WTC11 (cell line): ENCODE measurements around the gene POC1A. TPM values are rescaled to one million over a fixed set of nuclear protein-coding genes. Genes with fewer than 3 reads are reported as not detected.

Source experiments
- ATAC-seq: fragments of 200-7000 bp; cut with Tn5 transposase; 2 replicates; pipeline ENCODE4 v1.10.0; 2021; ENCODE audit warnings: mild to moderate bottlenecking, moderate library complexity
- CTCF ChIA-PET: fragments of 300-600 bp; sonication (Branson Sonifier 250); formaldehyde crosslinking; loops from one replicate; lab custom pipeline; 2021; ENCODE audit warnings: antibody characterized with exemption; lab: Charles Lee
- POLR2A ChIA-PET: fragments of 350-600 bp; sonication (Branson Sonifier 250); formaldehyde crosslinking; loops from one replicate; lab custom pipeline; 2021; ENCODE audit warnings: antibody characterized with exemption; lab: Charles Lee
- DNase-seq: peaks from one replicate; pipeline ENCODE4 v3.0.0; 2021; ENCODE audit warnings: low spot score
- H3K27ac Mint-ChIP-seq: 2 replicates; pipeline ENCODE4 v1.8.0; 2021; ENCODE audit warnings: mixed read lengths
- H3K27me3 Mint-ChIP-seq: 2 replicates; pipeline ENCODE4 v1.8.0; 2021; ENCODE audit warnings: low read depth, mild to moderate bottlenecking, moderate library complexity, mixed read lengths
- H3K36me3 Mint-ChIP-seq: 2 replicates; pipeline ENCODE4 v1.8.0; 2021; ENCODE audit warnings: mixed read lengths
- H3K4me1 Mint-ChIP-seq: 2 replicates; pipeline ENCODE4 v1.8.0; 2022; ENCODE audit warnings: mixed read lengths
- H3K4me3 Mint-ChIP-seq: 2 replicates; pipeline ENCODE4 v1.8.0; 2021; ENCODE audit warnings: mild to moderate bottlenecking, moderate library complexity, mixed read lengths
- H3K9me3 Mint-ChIP-seq: 2 replicates; pipeline ENCODE4 v1.8.0; 2021; ENCODE audit warnings: mixed read lengths
- CBFB ChIP-seq: sonication (generic); formaldehyde crosslinking; IDR thresholded peaks from 2 replicates; pipeline ENCODE4 v1.8.1; 2022; ENCODE audit warnings: mild to moderate bottlenecking, low read depth, missing genetic modification reagents
- ELF4 ChIP-seq: sonication (generic); formaldehyde crosslinking; IDR thresholded peaks from 2 replicates; pipeline ENCODE4 v1.8.1; 2022; ENCODE audit warnings: low read depth, mild to moderate bottlenecking, moderate library complexity, missing genetic modification reagents
- FOXJ3 ChIP-seq: sonication (generic); formaldehyde crosslinking; IDR thresholded peaks from 2 replicates; pipeline ENCODE4 v1.9.0; 2021; ENCODE audit warnings: missing genetic modification reagents, mild to moderate bottlenecking, borderline replicate concordance
- FOXK1 ChIP-seq: sonication (generic); formaldehyde crosslinking; IDR thresholded peaks from 2 replicates; pipeline ENCODE4 v1.8.0; 2022; ENCODE audit warnings: mild to moderate bottlenecking, moderate library complexity, missing genetic modification reagents
- GTF2I ChIP-seq: fragments of 250-450 bp; sonication (Bioruptor Pico); conservative IDR thresholded peaks from 2 replicates; pipeline ENCODE4 v1.4.0; 2021; ENCODE audit warnings: mild to moderate bottlenecking
- HMGA2 ChIP-seq: fragments of 250-450 bp; sonication (Bioruptor Pico); IDR thresholded peaks from 2 replicates; pipeline ENCODE4 v1.4.0; 2021; ENCODE audit warnings: mild to moderate bottlenecking, moderate library complexity
- NFE2L1 ChIP-seq: sonication (generic); formaldehyde crosslinking; IDR thresholded peaks from 2 replicates; pipeline ENCODE4 v1.8.1; 2023; ENCODE audit warnings: missing genetic modification reagents
- SMAD3 ChIP-seq: sonication (generic); formaldehyde crosslinking; IDR thresholded peaks from 2 replicates; pipeline ENCODE4 v1.8.0; 2022; ENCODE audit warnings: missing genetic modification reagents, mild to moderate bottlenecking, borderline replicate concordance
- SP1 ChIP-seq: sonication (generic); formaldehyde crosslinking; conservative IDR thresholded peaks from 2 replicates; pipeline ENCODE4 v1.8.1; 2022; ENCODE audit warnings: missing genetic modification reagents
- TEAD1 ChIP-seq: sonication (generic); formaldehyde crosslinking; IDR thresholded peaks from 2 replicates; pipeline ENCODE4 v1.8.0; 2022; ENCODE audit warnings: mild to moderate bottlenecking, missing genetic modification reagents
- ZNF219 ChIP-seq: sonication (generic); formaldehyde crosslinking; IDR thresholded peaks from 2 replicates; pipeline ENCODE4 v1.8.0; 2023; ENCODE audit warnings: missing genetic modification reagents, mild to moderate bottlenecking, borderline replicate concordance
- ZNF317 ChIP-seq: sonication (generic); formaldehyde crosslinking; IDR thresholded peaks from 2 replicates; pipeline ENCODE4 v1.8.1; 2023; ENCODE audit warnings: low read depth, mild to moderate bottlenecking, moderate library complexity, missing genetic modification reagents, borderline replicate concordance
- ZNF396 ChIP-seq: fragments of 250-450 bp; sonication (Bioruptor Pico); IDR thresholded peaks from 2 replicates; pipeline ENCODE4 v1.8.0; 2021; ENCODE audit warnings: mild to moderate bottlenecking, moderate library complexity, borderline replicate concordance
- ZNF671 ChIP-seq: fragments of 250-450 bp; sonication (Bioruptor Pico); IDR thresholded peaks from 2 replicates; pipeline ENCODE4 v1.8.0; 2021; ENCODE audit warnings: mild to moderate bottlenecking
- total RNA-seq: library from RNA; stranded (reverse); gene quantifications from 3 replicates; pipeline ENCODE4 v1.2.3, GENCODE V29; 2021
- TF ChIP-seq, protein P1 (sequence below): sonication (generic); formaldehyde crosslinking; IDR thresholded peaks from 2 replicates; pipeline ENCODE4 v1.8.0; 2022; ENCODE audit warnings: mild to moderate bottlenecking, missing genetic modification reagents
- TF ChIP-seq, protein P2 (sequence below): sonication (generic); formaldehyde crosslinking; IDR thresholded peaks from 2 replicates; pipeline ENCODE4 v1.8.1; 2023; ENCODE audit warnings: mild to moderate bottlenecking, missing genetic modification reagents
- TF ChIP-seq, protein P3 (sequence below): sonication (generic); formaldehyde crosslinking; IDR thresholded peaks from 2 replicates; pipeline ENCODE4 v1.8.0; 2023; ENCODE audit warnings: missing genetic modification reagents

POC1A gene
- total RNA-seq, 1 experiment from 2014 or later, result 31.3 TPM

DNA sequence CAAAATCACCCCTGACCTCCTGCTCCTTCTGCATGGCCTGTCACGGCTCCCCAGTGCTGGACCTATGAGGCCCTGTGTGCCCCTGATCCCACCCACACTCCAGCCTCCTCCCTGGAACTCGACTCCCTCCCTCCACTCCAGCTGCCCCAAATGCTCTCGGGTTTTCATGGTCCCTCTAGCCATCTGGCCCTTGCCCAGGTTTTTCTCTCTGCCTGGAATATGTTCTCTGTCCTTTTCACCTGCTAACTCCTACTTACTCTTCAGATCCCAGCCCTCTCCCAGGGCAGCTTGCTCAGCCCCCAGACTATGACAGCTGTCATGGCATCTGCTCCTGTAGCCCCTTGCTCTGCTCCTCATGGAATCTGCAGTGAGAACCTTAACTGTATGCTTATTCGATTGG lies 128.2 kb downstream of the POC1A start:
- Mint-ChIP-seq H3K4me3 (no peak overlapping the region), H3K36me3 (no peaks in the 10 kb centered on the region), H3K4me1 (peaks cover 9% of the 10 kb centered on the region), H3K27me3 (no peaks in the 10 kb centered on the region), H3K27ac (no peak overlapping the region), H3K9me3 (no peaks in the 10 kb centered on the region)
- TF ChIP-seq, protein P1, sequence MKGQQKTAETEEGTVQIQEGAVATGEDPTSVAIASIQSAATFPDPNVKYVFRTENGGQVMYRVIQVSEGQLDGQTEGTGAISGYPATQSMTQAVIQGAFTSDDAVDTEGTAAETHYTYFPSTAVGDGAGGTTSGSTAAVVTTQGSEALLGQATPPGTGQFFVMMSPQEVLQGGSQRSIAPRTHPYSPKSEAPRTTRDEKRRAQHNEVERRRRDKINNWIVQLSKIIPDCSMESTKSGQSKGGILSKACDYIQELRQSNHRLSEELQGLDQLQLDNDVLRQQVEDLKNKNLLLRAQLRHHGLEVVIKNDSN (CRISPR knock-in tag), result no peak
- no peak for TF ChIP-seq ZNF671 (CRISPR knock-in tag)
- TF ChIP-seq HMGA2 (CRISPR knock-in tag), result no peak
- TF ChIP-seq GTF2I (CRISPR knock-in tag), result no peak
- no peak for TF ChIP-seq FOXJ3 (CRISPR knock-in tag)
- TF ChIP-seq NFE2L1 (CRISPR knock-in tag), result no peak
- TF ChIP-seq, protein P2, sequence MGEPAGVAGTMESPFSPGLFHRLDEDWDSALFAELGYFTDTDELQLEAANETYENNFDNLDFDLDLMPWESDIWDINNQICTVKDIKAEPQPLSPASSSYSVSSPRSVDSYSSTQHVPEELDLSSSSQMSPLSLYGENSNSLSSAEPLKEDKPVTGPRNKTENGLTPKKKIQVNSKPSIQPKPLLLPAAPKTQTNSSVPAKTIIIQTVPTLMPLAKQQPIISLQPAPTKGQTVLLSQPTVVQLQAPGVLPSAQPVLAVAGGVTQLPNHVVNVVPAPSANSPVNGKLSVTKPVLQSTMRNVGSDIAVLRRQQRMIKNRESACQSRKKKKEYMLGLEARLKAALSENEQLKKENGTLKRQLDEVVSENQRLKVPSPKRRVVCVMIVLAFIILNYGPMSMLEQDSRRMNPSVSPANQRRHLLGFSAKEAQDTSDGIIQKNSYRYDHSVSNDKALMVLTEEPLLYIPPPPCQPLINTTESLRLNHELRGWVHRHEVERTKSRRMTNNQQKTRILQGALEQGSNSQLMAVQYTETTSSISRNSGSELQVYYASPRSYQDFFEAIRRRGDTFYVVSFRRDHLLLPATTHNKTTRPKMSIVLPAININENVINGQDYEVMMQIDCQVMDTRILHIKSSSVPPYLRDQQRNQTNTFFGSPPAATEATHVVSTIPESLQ, result no peak
- TF ChIP-seq ZNF219, result no peak
- POLR2A ChIA-PET, result no interaction called here
- ATAC-seq (no peak), DNase-seq (no peak)
- CTCF ChIA-PET, result interaction anchor here (1.0 kb wide), 1 partner anchor 22 kb away, joined by 4 read pairs; no protein-coding TSS in a partner anchor

DNA sequence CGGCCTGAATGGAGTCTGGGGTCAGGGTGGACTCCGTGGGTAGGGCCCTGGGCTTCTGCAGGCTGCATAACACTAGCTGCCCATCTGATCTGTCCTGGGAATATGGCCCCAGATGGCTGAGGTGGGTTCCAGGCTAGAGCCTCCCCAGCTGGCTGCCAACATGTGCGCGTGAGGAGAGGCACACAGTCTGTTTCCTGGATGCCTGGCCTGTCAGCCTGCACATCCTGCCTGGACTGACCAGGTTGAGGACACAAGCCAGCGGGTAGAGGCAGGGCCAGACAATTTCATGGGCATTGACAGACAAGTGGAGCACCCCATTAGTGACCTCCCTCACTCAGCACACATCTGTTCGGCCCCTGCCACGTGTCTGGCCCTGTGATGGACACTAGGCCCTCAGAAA lies 128.8 kb downstream of the POC1A start:
- peaks cover 9% of the 10 kb centered on the region for H3K4me1 Mint-ChIP-seq
- CTCF ChIA-PET, result interaction anchor here (1.0 to 1.2 kb wide), 3 partner anchors 21 to 28 kb away, joined by 3 to 4 read pairs (median 3); no protein-coding TSS in a partner anchor

More for the DNA sequence above, 128.8 kb downstream of the POC1A start:
- H3K36me3 Mint-ChIP-seq, result no peaks in the 10 kb centered on the region
- no peak for DNase-seq
- no peak overlapping the region for H3K4me3 Mint-ChIP-seq
- ATAC-seq, result no peak
- H3K9me3 Mint-ChIP-seq, result no peaks in the 10 kb centered on the region
- no peaks in the 10 kb centered on the region for H3K27me3 Mint-ChIP-seq
- POLR2A ChIA-PET, result no interaction called here
- no peak for TF ChIP-seq SP1 (CRISPR knock-in tag)
- no peak for TF ChIP-seq TEAD1 (CRISPR knock-in tag)
- TF ChIP-seq FOXJ3 (CRISPR knock-in tag), result no peak
- TF ChIP-seq, protein P3, sequence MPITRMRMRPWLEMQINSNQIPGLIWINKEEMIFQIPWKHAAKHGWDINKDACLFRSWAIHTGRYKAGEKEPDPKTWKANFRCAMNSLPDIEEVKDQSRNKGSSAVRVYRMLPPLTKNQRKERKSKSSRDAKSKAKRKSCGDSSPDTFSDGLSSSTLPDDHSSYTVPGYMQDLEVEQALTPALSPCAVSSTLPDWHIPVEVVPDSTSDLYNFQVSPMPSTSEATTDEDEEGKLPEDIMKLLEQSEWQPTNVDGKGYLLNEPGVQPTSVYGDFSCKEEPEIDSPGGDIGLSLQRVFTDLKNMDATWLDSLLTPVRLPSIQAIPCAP, result no peak
- TF ChIP-seq SMAD3 (CRISPR knock-in tag), result no peak
- TF ChIP-seq ZNF396 (CRISPR knock-in tag), result no peak
- no peak for TF ChIP-seq ZNF317 (CRISPR knock-in tag)
- TF ChIP-seq CBFB (CRISPR knock-in tag), result no peak
- TF ChIP-seq FOXK1, result no peak
- no peak for TF ChIP-seq ELF4 (CRISPR knock-in tag)
- TF ChIP-seq, all 79 proteins: peak for 0
- no peak overlapping the region for H3K27ac Mint-ChIP-seq

Other genes starting within 250 kb of the POC1A start
- gene RRP9, start 212.5 kb downstream of the POC1A start, total RNA-seq, result 47.0 to 49.9 TPM (median 49.4 TPM) in 3 replicates
- 2.8 to 2.9 TPM (median 2.8 TPM) in 3 replicates for gene PARP3, start 212.1 kb downstream of the POC1A start, total RNA-seq
- 0.24 to 0.55 TPM (median 0.46 TPM) in 3 replicates for gene GPR62, start 199.0 kb downstream of the POC1A start, total RNA-seq
- 28.7 to 31.6 TPM (median 30.6 TPM) in 3 replicates for gene PCBP4, start 187.0 kb downstream of the POC1A start, total RNA-seq
- 11.8 to 12.6 TPM (median 12.3 TPM) in 3 replicates for gene ABHD14B, start 180.4 kb downstream of the POC1A start, total RNA-seq
- gene ABHD14A, start 179.4 kb downstream of the POC1A start, total RNA-seq, result 3.8 to 5.9 TPM (median 4.5 TPM) in 3 replicates
- gene ACY1, start 170.9 kb downstream of the POC1A start, total RNA-seq, result 53.8 to 66.3 TPM (median 61.6 TPM) in 3 replicates
- 1,343 to 1,592 TPM (median 1,542 TPM) in 3 replicates for gene RPL29, start 158.5 kb downstream of the POC1A start, total RNA-seq
- 15.9 to 18.8 TPM (median 16.2 TPM) in 3 replicates for gene DUSP7, start 97.9 kb downstream of the POC1A start, total RNA-seq
- gene ALAS1, start 43.7 kb upstream of the POC1A start, total RNA-seq, result 39.1 to 43.0 TPM (median 39.4 TPM) in 3 replicates
- gene TLR9, start 71.2 kb upstream of the POC1A start, total RNA-seq, result not detected in 3 replicates
- gene TWF2, start 84.7 kb upstream of the POC1A start, total RNA-seq, result 60.8 to 71.1 TPM (median 66.3 TPM) in 3 replicates
- 5.1 to 7.0 TPM (median 6.0 TPM) in 3 replicates for gene PPM1M, start 91.3 kb upstream of the POC1A start, total RNA-seq
- 64.6 to 69.7 TPM (median 64.9 TPM) in 3 replicates for gene WDR82, start 124.2 kb upstream of the POC1A start, total RNA-seq
- gene GLYCTK, start 133.4 kb upstream of the POC1A start, total RNA-seq, result 5.8 to 8.7 TPM (median 6.2 TPM) in 3 replicates
- gene DNAH1, start 161.9 kb upstream of the POC1A start, total RNA-seq, result 1.5 to 3.7 TPM (median 2.8 TPM) in 3 replicates